HG03175 (cell line): ENCODE measurements around the gene PRKCA.

Experiments used
- ATAC-seq: cut with Tn5 transposase; IDR thresholded peaks from one replicate; pipeline ENCODE4 v1.9.1; 2021; ENCODE audit warnings: mild to moderate bottlenecking, moderate library complexity; ENCODE audit not compliant: unreplicated experiment

PRKCA gene

DNA sequence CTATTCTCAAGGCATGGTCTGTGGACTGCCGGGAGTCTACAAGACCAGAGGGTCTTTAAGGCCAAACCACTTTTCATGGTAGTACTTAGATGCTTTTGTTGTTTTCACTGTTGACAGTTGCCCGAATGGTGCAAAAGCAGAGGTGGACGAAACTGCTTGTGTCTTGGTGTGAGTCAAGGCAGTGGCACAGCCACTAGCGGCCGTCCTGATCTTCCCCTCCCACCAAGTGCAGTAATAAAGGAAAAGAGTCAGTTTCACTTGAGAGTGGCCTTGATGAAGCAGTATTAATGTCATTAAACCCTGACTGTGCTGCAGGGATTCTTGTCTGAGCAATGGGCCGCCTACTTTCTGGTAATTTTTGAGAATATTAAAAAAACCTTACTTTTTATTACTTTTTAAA is 109.1 kb downstream of the PRKCA start:
- no peak for ATAC-seq

DNA sequence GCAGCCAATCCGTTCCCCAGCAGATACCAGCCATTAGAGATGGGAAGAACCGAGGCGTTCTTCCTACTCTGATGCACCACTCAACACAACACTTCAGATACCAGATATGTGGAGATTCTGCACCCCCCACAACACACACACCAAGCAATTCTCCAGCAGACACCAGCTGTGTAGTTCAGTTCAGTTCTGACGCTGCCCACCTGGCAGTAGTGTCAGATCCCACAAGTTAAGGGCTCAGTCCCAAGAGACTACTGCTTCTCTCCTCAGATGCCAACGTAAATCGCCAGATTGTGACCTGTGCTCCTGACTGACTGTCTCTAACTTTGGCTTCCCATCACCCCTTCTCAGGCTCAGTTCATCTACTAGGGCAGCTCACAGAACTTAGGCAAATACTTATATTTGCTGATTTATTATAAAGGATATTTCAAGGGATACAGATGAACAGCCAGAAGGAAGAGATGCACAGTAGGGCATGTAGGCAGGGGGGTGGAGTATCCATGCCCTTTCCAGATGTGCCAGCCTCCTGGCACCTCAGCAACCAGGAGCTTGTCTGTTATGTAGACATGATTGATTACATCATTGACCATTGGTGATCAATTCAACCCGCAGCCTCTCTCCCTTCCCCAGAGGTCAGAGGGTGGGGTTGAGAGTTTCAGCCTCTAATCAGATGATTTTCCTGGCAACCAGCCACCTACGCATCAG is 110.6 kb downstream of the PRKCA start:
- ATAC-seq: no peak

DNA sequence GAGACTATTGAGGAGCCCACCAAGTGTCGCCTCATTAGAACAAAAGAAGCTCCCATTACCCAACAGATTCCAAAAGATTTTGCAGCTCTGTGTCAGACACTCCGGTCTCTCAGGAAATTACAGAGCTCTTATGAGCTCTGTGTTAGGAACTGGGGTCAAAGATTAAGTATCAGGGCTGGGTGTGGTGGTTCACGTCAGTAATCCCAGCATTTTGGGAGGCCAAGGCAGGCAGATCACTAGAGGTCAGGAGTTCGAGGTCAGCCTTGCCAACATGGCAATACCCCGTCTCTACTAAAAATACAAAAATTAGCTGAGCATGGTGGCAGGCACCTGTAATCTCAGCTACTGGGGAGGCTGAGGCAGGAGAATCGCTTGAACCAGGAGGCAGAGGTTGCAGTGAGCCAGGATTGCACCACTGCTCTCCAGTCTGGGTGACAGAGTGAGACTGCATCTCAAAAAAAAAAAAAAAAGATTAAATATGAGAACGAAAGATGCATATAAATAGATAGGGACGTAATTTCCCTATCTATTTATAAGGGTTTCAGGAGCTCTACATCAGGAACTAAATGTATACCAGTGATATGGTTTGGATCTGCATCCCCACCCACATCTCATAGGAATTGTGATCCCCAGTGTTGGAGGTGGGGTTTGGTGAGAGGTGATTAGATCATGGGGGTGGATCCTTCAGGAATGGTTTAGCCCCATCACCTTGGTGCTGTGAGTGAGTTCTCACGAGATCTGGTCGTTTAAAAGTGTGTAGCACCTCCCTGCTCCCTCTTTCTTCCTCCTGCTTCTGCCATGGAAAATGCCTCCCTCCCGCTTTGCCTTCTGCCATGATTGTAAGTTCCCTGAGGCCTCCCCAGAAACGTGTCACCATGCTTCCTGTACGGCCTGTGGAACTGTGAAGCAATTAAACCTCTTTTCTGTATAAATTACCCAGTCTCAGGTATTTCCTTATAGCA is 111.4 kb downstream of the PRKCA start:
- ATAC-seq: no peak

DNA sequence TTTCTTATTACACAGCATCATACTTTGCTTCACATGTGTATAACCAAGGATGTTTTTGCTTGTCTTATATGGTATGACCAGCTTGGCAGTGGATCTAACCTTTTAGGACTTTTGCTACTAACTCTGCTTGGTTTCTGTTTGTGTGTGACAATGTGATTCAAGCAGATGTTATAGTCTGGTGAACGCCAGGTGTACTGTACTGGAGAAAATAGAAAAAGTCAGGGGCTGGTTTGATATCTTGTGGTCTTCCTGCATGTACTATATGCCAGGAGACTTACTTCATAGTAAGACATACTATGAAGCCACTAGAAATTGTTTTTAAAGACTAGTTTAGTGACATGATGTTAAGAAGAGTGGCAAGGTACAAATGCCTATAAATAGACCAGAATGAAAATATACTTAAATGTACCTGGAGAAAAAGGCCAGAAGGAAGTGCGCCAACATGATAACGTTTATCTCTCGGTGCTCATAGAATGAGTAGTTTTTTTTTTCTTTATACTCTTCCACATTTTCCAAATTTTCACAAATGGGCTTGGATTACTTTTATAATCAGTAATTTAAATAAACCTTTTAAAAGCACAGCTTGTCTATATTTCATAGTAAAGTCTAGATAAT is 112.3 kb downstream of the PRKCA start:
- ATAC-seq: no peak

DNA sequence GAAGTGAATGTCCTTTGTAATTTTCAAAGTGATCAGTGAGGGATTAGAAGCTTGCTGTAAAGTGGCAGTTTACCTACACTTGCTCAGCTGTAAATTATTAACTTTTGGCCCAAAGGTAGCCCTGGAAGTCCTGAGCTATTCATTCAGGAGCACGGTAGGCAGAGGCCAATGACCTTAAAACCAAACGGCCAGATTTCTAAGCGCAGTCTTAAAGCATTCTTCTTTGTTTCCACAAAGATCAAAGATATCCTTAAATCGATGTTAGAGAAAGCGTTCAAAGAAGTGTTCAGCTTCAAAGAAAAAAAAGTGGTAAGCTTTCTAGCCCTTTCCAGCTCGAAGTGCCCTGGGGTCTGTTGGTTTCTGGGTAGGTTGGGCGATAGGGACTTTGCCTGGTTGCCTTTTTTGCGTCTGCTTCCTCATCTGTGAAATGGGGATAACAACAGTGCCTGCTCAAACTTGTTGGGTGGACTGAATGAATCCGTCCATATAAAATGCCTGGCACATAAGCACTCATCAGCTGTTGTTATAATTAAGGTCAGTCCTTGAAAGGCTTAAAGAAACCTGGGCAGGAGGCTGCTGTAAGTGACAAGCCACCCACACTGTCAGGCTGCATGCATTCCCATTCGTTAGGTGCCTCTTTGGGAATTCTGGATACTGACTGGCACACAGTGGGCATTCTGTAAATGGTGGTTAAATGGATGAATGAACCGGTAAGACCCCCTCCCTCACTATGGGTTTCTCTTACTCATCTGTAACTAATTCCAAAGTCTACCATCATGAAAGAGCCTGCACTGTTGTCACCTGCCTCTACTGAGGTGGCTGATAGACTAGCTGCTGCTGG is 113.2 kb downstream of the PRKCA start:
- no peak for ATAC-seq

DNA sequence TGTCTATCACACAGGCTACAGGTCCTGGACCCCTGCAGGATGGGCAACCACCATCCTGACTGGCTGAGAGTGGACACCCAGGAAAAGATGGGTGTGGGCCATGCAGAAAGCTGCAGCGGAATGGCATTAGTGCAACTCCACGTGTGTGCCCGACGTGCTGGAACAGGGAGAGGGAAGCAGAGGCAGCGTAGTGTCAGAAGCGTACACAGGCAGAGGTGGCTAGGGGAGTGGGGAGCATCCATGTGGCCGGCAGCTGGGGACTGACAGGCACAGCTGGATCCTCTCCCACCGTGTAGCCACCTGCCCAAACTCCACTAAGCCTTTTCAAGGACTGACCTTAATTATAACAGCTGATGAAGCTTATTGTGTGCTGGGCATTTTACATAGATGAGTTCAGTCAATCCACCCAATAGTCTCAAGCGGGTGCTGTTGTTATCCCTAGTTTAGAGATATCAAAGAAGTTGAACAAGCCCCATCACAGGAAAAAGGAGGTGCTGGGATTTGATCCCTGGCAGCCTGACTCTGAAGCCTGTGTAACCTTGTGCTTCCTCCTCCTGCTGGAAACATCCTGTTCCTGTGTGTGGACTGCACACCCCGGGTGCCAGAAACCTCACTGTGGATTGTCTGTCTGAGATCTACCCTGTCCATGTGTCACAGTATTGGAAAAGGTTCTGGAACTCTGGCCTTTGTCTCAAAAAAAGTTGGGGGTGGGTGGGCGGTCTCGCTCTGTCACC is 114.0 kb downstream of the PRKCA start:
- ATAC-seq: no peak

DNA sequence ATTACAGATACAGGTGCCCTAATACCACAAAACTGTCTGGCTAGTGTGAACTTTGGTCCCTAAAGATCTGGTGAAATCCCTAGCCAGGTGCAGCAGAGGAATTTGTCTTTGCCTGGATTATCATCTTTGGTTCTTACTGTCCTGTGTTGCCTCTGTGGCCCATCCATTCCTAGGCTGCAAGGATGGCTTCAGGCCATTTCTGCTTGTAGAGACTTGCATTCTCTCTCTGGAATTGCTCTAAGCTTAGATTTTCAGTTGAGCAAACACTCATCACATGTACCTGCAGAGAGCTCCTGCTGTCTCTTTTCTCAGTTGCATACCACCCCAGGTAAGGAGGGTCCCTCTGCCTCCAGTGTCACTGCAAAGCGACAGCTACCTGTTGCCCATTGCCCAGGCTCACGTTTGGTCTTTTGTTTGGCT is 114.9 kb downstream of the PRKCA start:
- no peak for ATAC-seq

DNA sequence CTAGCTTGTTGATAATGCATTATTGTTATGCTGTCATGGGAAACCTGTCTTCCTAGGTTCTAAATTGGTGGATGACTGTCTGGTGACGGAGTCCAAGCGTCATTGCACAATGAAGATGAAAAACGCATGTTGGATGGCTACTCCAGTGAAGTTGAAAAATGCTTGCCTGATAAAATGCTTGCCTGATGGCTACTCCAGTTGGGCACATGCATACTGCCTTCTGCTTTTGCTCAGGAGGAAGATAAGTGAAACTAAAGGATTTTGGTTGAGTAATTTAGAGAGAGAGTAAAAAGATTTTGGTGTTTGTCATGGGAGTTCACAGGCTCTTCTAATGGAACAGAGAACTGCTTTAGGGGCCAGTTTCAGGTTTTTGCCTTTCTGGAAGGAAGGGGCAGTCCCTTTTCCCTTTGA is 118.6 kb downstream of the PRKCA start:
- no peak for ATAC-seq

DNA sequence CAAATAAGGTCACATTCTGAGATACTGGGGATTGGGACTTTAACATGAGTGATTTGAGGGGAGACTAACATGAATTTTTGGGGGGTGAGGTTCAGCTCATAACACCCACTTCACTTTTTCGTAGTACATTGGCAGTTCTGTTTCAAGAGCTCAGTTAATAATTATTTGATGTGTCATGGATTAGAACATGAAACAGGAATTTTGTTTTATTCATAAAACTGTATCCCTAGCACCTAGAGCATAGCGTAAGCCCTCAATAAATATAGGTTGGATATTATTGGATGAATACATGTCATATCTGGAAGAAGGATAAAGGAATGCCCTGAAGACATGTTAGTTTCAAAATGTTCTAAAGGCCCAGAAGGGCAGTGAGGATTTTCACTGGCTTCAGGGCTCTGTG is 119.8 kb downstream of the PRKCA start:
- ATAC-seq: no peak

DNA sequence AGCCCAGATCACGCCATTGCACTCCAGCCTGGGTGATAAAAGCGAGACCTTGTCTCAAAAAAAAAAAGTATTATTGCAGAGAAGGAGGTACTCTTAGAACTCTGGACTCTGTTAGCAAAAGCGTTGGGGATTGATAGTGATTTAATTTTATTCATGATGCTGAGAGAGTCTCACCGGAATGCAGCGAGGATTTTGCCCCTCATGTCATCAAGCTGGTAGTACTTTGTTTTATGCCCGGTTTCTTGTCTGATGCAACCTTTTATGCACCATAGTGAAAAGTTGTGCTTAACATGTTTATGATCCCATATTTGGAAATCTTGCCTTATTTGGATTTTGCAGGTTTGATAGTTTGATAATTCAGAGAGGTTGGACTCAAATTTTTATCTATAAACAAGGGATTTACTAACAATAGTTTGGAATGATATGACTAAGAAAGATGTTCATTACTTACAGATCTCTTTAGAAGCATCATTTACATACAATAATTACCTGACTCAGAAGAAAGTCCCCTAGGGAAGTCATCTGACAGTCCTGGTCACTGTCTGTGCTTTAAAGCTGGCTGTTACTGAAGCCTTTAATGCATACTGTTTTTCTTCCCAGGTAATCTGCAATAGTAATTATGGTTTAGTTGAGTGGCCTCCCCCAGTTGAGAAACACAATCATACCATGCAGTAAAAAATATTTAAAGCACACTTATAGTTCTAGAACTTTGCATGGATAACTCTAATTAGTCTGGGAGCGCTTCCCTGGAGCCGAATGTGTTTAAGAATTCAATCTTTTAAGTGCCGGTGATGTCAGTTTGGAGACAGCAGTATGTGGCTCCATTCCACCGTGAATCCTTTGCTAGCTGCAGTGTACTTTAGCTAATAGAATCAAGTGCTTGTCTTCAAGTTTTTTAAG is 120.9 kb downstream of the PRKCA start:
- ATAC-seq: no peak

DNA sequence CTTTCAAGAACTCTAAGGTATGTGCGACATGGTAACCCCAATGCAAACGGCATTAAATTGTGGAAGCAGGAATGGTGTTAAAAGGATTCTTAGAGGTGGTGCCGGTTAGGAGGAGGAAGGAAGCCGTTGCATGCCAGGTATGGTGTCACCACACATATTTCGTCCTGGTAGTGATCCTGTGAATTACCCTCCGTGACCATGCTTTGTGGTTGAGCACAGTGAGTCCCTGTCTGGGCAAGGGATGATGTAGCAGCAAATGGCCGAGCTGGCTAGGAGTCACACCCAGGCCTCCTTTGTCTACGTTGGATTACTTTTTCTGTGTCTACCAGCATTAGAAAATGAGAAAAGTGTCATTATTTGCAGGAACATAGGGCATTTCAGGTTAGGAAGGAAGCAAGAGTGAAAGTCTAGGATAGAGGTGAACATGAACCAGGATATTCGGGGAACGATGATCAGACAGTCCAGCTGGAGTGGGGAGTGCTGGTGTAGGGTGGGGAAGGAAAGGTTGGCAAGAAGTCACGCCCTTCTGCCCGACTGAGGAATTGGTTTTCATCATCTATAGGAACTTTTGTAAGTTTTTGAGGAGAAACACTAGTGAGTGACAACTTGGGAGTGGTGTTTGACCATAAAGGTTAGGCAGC is 123.5 kb downstream of the PRKCA start:
- no peak for ATAC-seq

DNA sequence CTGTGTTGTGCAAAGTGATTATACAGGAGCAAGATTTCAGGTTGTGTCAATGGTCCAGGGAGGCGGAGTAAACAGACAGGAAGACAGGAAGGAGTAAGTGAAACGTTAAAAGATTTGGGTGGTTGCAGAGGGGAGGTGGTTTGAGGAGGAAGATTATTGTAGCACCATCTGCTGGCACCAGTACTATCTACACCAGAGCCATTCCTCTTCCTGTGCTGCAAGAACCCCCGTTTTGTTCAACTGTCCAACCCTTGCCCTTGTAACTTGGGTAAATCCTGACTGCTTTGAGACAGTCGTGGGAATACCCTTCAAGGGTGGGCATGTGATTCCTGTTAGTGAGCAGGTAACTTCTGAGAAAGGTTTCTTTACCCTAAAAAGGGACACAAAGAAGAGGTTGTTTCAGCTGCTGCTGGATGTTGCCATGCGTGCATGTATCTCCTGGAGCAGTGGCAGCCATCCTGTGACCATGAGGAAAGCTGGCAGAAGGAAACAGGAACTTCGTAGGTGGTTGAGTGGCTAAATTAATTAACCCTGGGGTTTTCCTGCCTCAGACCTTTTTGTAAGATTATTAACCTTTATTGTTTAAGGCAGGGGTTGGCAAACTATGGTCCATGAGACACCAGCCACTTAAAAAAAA is 124.1 kb downstream of the PRKCA start:
- no peak for ATAC-seq

DNA sequence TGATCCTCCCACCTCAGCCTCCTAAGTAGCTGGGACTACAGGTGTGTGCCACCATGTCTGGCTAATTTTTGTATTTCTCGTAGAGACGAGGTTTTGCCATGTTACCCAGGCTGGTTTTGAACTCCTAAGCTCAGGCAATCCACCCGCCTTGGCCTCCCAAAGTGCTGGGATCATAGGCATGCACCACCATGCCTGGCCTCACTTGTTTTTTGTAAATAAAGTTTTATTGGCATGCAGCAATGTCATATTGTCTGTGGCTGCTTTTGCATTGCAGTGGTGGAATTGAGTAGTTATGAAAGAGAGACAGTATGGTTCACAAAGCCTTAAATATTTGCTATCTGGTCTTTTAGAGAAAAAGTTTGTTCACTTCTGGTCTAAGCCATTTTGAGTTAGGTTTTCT is 124.7 kb downstream of the PRKCA start:
- ATAC-seq: no peak

DNA sequence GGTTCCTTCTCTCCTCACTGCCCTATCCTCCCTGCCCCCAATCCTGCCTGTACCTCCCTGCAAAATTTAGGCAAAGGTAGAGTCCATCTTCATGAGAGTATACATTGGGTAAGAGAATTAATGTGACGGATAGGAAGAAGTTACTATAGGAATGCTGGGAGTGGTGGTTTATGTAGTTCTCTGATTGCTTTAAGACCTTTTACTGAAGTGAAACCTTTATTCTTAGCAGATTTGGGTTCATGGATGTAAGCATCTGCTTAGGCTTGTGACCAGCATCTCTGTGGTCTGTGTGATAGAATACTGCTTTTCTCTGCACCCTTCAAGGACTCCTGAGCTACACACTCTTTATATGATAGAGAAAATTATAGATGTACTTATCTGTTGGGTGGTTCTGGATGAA is 127.3 kb downstream of the PRKCA start:
- ATAC-seq: no peak

DNA sequence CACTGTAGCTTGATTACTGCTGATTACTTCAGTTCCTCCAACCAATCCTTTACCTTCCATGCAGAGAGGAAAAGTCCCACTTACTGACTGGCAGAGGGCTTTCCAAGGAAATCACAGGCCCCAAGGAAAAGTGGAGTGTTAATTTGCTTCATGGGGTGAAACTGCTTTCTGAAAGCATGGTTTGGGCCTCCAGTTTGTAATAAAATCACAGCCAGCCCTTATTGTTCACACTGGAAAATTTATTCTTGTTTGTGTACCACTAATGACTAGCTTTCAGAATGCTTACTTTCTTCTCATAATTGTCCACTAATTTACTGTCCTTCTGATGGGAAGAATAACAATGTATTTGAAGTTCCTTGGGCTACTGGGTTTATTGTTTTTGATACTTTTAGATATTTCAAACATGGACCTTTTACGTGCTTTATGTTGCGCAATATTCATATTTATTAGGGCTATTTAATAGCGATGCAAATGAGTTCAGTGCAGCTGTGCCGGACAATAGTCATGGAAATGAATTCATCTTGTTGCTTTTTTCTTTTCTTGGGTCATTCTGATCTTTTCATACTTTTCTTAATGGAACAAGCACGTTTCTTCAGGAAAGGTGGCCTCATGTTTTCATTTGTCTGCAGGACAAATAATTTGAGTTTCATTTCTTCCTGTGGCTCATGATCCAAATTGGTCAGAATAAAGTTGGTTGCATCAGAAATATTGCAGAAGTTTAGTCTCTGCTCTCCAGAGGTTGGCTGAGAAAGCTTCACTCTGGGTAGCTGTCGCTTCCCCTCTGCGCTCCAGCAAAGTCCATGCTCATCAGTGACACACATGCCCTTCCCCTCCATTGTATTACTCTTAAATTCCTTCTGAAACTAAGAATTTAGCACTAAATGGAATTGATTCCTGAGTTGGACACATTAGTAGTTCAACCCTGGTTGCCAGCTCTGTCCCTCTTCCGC is 128.7 kb downstream of the PRKCA start:
- no peak for ATAC-seq

DNA sequence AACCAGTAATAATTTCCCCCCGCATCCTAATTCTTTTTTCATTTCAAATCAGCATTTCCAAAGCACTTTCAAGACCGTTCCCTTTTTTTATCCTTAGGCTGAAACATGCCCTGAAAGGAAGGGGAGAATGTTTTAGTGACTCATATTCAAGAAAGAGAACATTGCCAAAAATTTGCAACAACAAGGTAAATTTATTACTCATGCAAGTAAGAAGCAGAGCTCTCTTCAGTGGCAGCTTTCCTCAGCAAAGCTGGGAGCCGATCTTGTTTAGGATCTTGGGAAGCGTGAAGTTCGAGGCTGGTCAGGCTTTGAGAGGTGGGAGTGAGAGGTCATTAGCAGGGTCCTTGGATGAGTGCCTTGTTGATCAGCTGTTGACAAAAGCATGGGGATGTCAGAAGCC is 129.5 kb downstream of the PRKCA start:
- no peak for ATAC-seq

DNA sequence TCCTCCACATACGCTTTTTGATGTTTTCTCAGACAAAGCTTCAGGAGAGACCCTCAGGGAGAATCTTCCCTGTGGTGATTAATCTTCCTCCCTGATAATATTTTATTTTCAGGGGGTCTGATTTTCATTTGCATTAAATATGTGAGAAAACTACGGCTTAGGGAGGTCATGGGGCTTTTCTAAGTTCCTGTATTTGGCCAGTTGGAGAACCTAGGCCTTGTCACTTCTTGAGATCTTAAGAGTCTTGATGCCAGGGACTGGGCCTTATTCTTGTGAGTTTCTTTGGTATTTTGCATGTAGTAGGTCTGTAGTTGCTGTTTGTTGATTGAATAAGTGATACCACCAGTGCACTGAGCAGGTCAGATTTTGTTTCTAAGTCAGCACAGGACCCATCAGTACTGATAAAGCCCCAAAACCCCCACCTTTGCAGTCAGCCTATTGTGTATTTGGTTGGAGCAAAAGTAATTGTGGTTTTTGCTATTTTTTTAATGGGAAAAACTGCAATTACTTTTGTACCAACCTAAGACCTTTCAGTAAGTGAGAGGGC is 130.1 kb downstream of the PRKCA start:
- no peak for ATAC-seq
